Central memory CD8-positive, alpha-beta T cell (primary cell): ENCODE measurements around the gene POLR2J3.
"Not testable (repeated sequence)": the region's sequence is repeated elsewhere in the genome, so short reads cannot be mapped to it uniquely, and the experiment has no call there.

Experiments
- ATAC-seq: fragments of 150-1000 bp; cut with Tn5 transposase; replicated peaks from 2 replicates; pipeline ENCODE4 v1.10.0; 2022; ENCODE audit warnings: mild to moderate bottlenecking, moderate FRiP score, moderate number of reproducible peaks; ENCODE audit not compliant: poor library complexity, severe bottlenecking; ENCODE audit errors: extremely low read depth
- DNase-seq, 2 donors: peaks; one replicate each; pipeline ENCODE4 v3.0.0; 2021; ENCODE audit warnings: low spot score in 2 of 2
- H3K27ac Mint-ChIP-seq: one replicate; pipeline ENCODE4 v1.8.0; 2022; ENCODE audit warnings: low read depth, mild to moderate bottlenecking, moderate library complexity, mixed read lengths
- H3K27me3 Mint-ChIP-seq: one replicate; pipeline ENCODE4 v1.8.0; 2022; ENCODE audit warnings: mixed read lengths
- H3K36me3 Mint-ChIP-seq: one replicate; pipeline ENCODE4 v1.8.0; 2022; ENCODE audit warnings: mild to moderate bottlenecking, moderate library complexity, mixed read lengths; ENCODE audit not compliant: insufficient read depth
- H3K4me1 Mint-ChIP-seq: one replicate; pipeline ENCODE4 v1.8.0; 2022; ENCODE audit warnings: mixed read lengths
- H3K4me3 Mint-ChIP-seq: one replicate; pipeline ENCODE4 v1.8.0; 2022; ENCODE audit warnings: mild to moderate bottlenecking, moderate library complexity, mixed read lengths
- H3K9me3 Mint-ChIP-seq: one replicate; pipeline ENCODE4 v1.8.0; 2022; ENCODE audit warnings: mixed read lengths

The POLR2J3 gene

DNA sequence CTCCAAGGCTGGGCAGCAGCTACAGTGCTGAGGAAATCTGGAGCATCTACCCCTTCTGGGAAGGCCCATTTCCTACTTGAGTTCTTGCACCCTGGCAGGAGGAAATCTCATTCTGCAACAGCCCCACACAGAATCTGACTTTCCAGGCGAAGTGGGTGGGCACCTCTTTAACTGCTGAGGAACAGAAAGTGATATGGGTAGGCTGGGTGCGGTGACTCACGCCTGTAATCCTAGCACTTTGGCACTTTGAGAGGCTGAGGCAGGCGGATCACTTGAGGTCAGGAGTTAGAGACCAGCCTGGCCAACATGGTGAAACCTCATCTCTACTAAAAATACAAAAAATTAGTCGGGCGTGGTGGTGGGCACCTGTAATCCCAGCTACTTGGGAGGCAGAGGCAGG is 2.2 kb upstream of the POLR2J3 start:
- not testable (repeated sequence) for ATAC-seq, H3K4me3 Mint-ChIP-seq, H3K27ac Mint-ChIP-seq, DNase-seq, H3K4me1 Mint-ChIP-seq, H3K36me3 Mint-ChIP-seq, H3K9me3 Mint-ChIP-seq, H3K27me3 Mint-ChIP-seq

DNA sequence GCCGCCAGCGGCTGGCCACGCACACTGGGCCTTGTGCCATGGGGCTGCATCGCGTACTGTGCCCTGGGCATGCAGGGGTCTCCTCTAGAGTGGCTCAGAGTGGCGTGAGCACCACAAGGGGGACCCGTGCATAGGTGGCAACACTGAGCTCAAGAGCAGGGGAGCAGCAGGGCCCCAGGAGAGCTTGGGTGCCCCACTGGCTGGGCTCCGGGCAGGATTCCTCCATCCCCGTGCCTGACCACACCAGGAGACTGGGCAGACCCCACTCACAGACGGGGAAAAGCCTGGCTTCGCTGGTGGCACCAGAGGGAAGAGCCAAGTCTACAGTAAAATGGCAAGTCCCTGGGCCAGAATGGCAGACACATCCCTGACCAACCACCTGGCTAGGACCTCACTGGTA is 3.8 kb downstream of the POLR2J3 start:
- not testable (repeated sequence) for H3K4me1 Mint-ChIP-seq, H3K4me3 Mint-ChIP-seq, ATAC-seq, H3K27ac Mint-ChIP-seq, H3K27me3 Mint-ChIP-seq, DNase-seq, H3K9me3 Mint-ChIP-seq
- H3K36me3 Mint-ChIP-seq: peaks cover 12% of the 10 kb centered on the region

DNA sequence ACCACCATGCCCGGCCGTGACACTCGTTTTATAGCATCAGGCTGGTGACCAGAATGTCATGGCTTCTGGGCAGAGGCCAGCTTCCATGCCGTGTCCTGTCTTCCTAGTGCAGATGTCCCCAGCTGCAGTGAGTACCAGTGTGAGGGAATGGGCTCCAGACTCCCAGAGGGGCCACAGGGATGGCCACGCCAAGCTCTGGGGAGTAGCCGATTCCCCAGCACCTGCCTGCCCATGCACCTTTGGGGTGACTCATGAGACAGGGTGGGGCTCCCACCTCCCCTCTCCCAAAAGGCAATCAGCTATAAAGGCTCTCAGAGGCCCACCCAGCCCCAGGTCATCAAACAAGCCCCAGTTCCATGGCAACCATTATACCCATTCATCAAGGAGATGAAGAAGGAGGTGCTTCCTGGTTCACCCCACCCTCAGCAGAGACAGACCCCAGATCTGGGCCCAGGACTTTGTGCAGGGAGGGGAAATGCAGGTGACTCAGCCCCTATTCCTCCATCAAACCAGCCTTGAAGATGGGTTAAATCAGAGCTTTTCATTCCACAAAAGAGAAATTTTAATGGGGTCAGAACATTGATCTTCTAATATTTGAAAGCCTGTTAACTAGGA is 21.5 kb downstream of the POLR2J3 start, which contains the start of gene SPDYE2:
Gene SPDYE2 (plus strand): TSS at position 419 of the 615 bp plus-strand sequence. CDS start 2,030 bp downstream, outside the sequence.
- not testable (repeated sequence) for ATAC-seq, DNase-seq, H3K27ac Mint-ChIP-seq, H3K4me3 Mint-ChIP-seq, H3K27me3 Mint-ChIP-seq, H3K4me1 Mint-ChIP-seq, H3K9me3 Mint-ChIP-seq, H3K36me3 Mint-ChIP-seq

DNA sequence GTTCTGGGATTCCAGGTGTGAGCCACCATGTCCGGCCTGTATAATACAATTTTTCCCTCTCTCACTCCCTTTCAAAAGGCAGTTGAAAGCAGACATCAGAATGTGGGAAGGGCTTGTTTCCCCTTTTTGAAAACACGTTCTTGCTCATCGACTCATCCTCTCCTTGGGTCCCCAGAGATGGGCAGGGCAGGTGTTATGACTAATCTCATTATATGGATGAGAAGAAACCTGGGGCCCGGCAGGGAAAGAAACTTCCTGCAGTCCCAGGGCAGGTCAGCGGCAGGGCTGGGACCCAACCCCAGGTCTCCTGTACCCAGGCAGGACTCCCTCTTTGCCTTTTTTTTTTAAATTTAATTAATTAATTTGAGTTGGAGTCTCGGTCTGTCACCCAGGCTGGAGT is 26.0 kb downstream of the POLR2J3 start:
- not testable (repeated sequence) for H3K36me3 Mint-ChIP-seq, H3K4me3 Mint-ChIP-seq, ATAC-seq, H3K4me1 Mint-ChIP-seq, H3K27me3 Mint-ChIP-seq, H3K27ac Mint-ChIP-seq, H3K9me3 Mint-ChIP-seq, DNase-seq

DNA sequence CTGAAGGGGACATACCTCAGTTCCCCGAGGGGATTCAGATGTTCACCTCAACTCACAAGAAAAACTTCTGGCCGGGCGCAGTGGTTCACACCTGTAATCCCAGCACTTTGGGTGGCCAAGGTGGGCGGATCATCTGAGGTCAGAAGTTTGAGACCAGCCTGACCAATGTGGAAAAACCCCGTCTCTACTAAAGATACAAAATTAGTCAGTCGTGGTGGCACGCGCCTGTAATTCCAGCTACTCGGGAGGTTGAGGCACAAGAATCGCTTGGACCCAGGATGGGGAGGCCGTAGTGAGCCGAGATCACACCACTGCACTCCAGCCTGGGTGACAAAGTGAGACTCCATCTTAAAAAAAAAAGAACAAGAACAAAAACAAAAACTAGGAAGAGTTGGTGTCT is 27.1 kb downstream of the POLR2J3 start:
- not testable (repeated sequence) for H3K9me3 Mint-ChIP-seq, H3K36me3 Mint-ChIP-seq, DNase-seq

DNA sequence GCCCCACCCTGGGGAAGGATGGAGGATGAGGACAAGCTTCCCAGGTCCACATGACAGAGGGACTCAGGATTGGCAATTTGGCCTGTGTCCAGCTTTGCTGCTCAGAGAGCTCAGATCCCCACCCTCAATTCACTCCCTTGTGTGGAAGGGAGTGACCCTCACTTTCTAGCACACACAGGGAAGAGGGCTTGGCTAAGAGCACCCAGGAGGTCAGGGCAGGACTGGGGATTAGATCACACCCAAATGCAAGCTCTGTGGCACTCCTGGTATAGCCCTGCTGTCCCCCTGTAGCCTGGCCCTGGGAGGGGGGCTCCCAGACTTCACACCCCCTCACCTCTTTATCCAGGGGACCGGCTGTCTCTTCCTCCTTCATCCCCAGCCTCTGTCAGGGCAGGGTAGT is 28.0 kb downstream of the POLR2J3 start:
- H3K36me3 Mint-ChIP-seq, H3K4me3 Mint-ChIP-seq, H3K4me1 Mint-ChIP-seq, ATAC-seq, H3K9me3 Mint-ChIP-seq, H3K27me3 Mint-ChIP-seq, H3K27ac Mint-ChIP-seq, DNase-seq: not testable (repeated sequence)

More for the DNA sequence above, 27.1 kb downstream of the POLR2J3 start:
- H3K27me3 Mint-ChIP-seq, H3K4me1 Mint-ChIP-seq, H3K4me3 Mint-ChIP-seq, H3K27ac Mint-ChIP-seq, ATAC-seq: not testable (repeated sequence)

DNA sequence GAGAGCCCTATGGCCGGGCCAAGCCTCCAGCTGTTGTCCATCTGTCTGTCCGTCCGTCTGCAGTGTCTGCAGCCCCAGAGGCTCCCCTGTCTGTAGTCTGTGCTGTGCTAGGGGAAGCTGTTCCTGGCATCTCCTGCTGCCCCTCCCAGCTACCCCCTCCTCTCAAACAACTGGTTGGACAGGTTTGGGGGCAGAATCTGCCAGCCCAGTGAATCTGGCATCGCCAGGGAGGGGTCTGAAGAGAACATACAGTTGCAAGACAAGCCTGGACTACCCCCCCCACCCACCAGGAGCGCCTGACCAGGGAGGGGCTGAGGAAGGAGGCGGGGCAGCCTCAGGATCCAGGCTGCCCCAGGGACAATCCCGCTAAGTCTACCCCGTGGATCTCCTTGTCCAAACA is 28.8 kb downstream of the POLR2J3 start, which contains the start of gene UPK3BL2:
Gene UPK3BL2 (minus strand): TSS at position 101 of the 400 bp plus-strand sequence. CDS start 60 bp downstream, at position 41.
- not testable (repeated sequence) for H3K4me1 Mint-ChIP-seq, H3K4me3 Mint-ChIP-seq, H3K36me3 Mint-ChIP-seq, H3K27me3 Mint-ChIP-seq, H3K27ac Mint-ChIP-seq, DNase-seq, H3K9me3 Mint-ChIP-seq, ATAC-seq

DNA sequence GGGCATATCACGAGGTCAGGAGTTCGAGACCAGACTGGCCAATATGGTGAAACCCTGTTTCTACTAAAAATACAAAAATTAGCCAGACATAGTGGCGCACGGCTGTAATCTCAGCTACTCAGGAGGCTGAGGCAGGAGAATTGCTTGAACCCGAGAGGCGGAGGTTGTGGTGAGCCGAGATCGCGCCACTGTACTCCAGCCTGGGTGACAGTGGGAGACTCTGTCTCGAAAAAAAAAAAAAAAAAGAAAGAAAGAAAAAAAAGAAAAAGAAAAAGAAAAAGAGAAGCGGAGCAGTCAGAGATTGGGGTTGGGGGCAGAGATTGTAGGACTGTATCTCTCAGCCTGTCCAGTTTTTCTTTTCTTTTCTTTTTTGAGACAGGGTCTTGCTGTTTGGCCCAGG is 29.6 kb downstream of the POLR2J3 start:
- not testable (repeated sequence) for H3K4me3 Mint-ChIP-seq, H3K4me1 Mint-ChIP-seq, ATAC-seq, H3K27ac Mint-ChIP-seq, H3K9me3 Mint-ChIP-seq, DNase-seq, H3K36me3 Mint-ChIP-seq, H3K27me3 Mint-ChIP-seq

DNA sequence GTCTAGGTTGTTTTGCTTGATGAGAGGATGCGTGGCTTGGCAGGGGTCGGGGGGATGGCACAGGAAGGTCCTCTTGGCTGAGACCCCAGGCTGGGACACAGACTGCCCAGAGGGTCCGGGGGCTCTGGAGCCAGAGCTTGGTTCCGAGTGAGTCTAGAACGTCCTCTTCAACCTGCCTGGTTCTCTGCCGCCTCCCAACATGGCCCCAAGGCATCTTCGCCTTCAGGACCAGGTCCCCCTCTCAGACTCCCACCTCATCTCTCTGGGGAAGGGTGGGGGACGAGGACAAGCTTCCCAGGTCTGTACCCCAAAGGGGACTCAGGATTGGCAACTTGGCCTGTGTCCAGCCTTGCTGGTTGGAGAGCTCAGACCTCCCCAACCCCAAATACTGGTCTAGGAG is 30.3 kb downstream of the POLR2J3 start:
- not testable (repeated sequence) for H3K36me3 Mint-ChIP-seq, H3K27ac Mint-ChIP-seq, H3K4me1 Mint-ChIP-seq, DNase-seq, H3K27me3 Mint-ChIP-seq, H3K9me3 Mint-ChIP-seq, ATAC-seq, H3K4me3 Mint-ChIP-seq

DNA sequence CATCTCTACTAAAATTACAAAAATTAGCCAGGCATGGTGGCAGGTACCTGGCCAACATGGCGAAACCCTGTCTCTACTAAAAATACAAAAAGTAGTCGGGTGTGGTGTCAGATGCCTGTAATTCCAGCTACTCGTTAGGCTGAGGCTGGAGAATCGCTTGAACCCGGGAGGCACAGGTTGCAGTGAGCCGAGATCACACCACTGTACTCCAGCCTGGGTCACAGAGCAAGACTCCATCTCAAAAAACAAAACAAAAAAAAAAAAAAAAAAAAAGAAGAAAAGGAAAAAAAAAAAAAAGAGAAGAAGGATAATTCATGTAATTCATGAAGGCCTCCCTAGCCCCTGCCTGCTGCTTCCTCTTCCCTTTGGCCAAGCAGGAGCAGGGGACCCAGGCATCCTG is 31.8 kb downstream of the POLR2J3 start:
- not testable (repeated sequence) for DNase-seq, H3K4me3 Mint-ChIP-seq, ATAC-seq, H3K4me1 Mint-ChIP-seq, H3K27ac Mint-ChIP-seq, H3K9me3 Mint-ChIP-seq, H3K36me3 Mint-ChIP-seq, H3K27me3 Mint-ChIP-seq

DNA sequence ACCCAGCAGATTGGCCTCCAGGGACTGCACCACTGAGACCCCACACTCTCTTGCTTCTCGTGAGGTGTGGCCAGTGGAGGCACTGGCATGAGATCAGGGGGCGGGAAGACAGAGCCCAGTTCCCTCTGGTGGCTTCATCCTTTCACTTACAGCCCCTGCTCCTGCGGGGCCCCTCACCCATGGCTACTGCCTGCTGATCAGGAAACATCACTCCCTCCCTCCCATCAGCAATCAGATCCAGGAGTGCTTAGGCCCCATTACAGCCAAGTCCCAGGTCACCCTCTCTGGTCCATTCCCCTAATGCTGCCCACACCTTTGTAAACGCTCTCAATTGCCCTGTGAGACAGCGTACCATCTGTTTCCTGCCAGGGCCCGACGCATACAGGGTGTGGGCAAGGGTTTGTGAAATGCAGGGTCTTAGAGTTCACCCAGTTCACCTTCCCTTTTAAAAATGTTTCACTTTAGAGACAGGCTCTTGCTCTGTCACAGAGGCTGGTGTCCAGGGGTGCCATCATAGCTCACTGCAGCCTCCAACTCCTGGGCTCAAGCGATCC is 37.2 kb downstream of the POLR2J3 start:
- ATAC-seq, DNase-seq, H3K4me1 Mint-ChIP-seq, H3K9me3 Mint-ChIP-seq, H3K27me3 Mint-ChIP-seq, H3K4me3 Mint-ChIP-seq, H3K27ac Mint-ChIP-seq, H3K36me3 Mint-ChIP-seq: not testable (repeated sequence)

DNA sequence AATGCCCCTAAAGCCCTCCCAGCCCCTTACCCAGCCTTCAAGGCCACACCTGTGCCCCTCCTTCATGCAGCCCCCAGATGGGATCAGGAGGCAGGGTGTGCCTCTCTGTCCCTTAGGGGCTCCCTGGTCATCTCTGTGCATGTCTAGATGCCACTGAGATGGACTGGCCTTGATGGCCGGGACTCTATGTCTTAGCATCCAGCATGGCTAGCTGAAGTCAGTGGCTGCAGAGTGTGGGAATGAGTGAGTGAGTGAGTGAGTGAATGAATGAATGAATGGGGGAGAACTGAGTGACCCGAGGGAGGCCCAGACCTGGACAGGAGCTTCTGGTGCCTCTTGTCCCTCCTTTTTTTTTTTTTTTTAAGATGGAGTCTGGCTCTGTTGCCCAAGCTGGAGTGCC is 40.3 kb downstream of the POLR2J3 start:
- not testable (repeated sequence) for H3K27ac Mint-ChIP-seq, H3K9me3 Mint-ChIP-seq, H3K27me3 Mint-ChIP-seq, H3K36me3 Mint-ChIP-seq, H3K4me1 Mint-ChIP-seq, DNase-seq, H3K4me3 Mint-ChIP-seq, ATAC-seq

DNA sequence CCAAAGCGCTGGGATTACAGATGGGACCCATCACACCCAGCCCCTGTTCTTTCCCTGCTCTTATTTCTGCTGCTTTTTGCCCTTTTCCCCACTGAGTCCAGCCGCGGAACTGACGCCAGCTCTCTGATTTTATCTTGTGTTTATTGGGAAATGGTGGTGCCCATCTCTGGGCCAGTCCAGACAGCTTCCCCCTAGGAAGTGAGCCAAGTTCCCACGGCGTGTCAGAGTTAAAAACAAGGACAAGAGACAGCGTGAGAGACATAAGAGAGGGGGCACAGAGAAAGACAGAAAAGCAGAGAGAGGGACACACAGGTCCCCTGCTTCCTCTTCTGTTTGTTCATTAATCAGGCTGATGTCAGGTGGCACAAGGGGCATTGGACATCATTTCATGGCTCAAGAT is 40.8 kb downstream of the POLR2J3 start:
- H3K27me3 Mint-ChIP-seq, H3K36me3 Mint-ChIP-seq, H3K27ac Mint-ChIP-seq, H3K4me1 Mint-ChIP-seq, ATAC-seq, H3K4me3 Mint-ChIP-seq, H3K9me3 Mint-ChIP-seq, DNase-seq: not testable (repeated sequence)
